ENCODE data around the gene BUB3. TPM values are rescaled to one million over a fixed set of nuclear protein-coding genes. Genes with fewer than 3 reads are reported as not detected.

BUB3 gene
- total RNA-seq, 4 donors from 2014 or later = 43.0 to 84.0 (median 49.2) TPM

GRCh38 chr10:123205041-123205440 is 50.8 kb downstream of the BUB3 start:
- in situ Hi-C loops (cut with MboI; ENCODE audit: low sequenced_read_pairs in 4 of 4) = no loop called here
- no peak overlapping the region for H3K4me3 ChIP-seq
- no peak for ATAC-seq

GRCh38 chr10:123212063-123212462 is 57.9 kb downstream of the BUB3 start:
- no peak for DNase-seq
- H3K27me3 ChIP-seq = no peaks in the 10 kb centered on the region
- H3K4me3 ChIP-seq = no peak overlapping the region
- H3K4me1 ChIP-seq = no peaks in the 10 kb centered on the region
- no peak overlapping the region for H3K27ac ChIP-seq
- H3K36me3 ChIP-seq = no peaks in the 10 kb centered on the region
- no peak for ATAC-seq
- TF ChIP-seq CTCF (IDR thresholded peaks at IDR 0.05 in 4 of 5, conservative IDR thresholded peaks at IDR 0.05 in 1 of 5) (no peak), POLR2A (IDR thresholded peaks at IDR 0.05) (no peak)
- intact Hi-C loops (cut with DNase I; ENCODE audit: low total_unique reads) (no loop called here), in situ Hi-C loops (cut with MboI; ENCODE audit: low sequenced_read_pairs in 4 of 4) (no loop called here)
- H3K9me3 ChIP-seq = peaks cover 0 to 4% (median 0%) of the 10 kb centered on the region in 3 donors

More at GRCh38 chr10:123205041-123205440, 50.8 kb downstream of the BUB3 start:
- Histone ChIP-seq H3K36me3 (no peaks in the 10 kb centered on the region), H3K9me3 (no peaks in the 10 kb centered on the region), H3K27me3 (no peaks in the 10 kb centered on the region), H3K27ac (no peak overlapping the region), H3K4me1 (no peaks in the 10 kb centered on the region)
- intact Hi-C loops (cut with DNase I; ENCODE audit: low total_unique reads) = no loop called here
- no peak for DNase-seq
- TF ChIP-seq CTCF (IDR thresholded peaks at IDR 0.05 in 4 of 5, conservative IDR thresholded peaks at IDR 0.05 in 1 of 5) (no peak), POLR2A (IDR thresholded peaks at IDR 0.05) (no peak)

- Histone ChIP-seq H3K4me3 (no peak overlapping the region), H3K4me1 (no peaks in the 10 kb centered on the region), H3K9me3 (peaks cover 0 to 4% (median 0%) of the 10 kb centered on the region in 3 donors), H3K27me3 (no peaks in the 10 kb centered on the region), H3K36me3 (no peaks in the 10 kb centered on the region), H3K27ac (no peak overlapping the region)
- TF ChIP-seq POLR2A (IDR thresholded peaks at IDR 0.05) (no peak), CTCF (IDR thresholded peaks at IDR 0.05 in 4 of 5, conservative IDR thresholded peaks at IDR 0.05 in 1 of 5) (no peak)
- no peak for DNase-seq
- in situ Hi-C loops (cut with MboI; ENCODE audit: low sequenced_read_pairs in 4 of 4) = no loop called here
- ATAC-seq = no peak
- intact Hi-C loops (cut with DNase I; ENCODE audit: low total_unique reads) = no loop called here
Measured at GRCh38 chr10:123212640-123213039, 58.4 kb downstream of the BUB3 start.

GRCh38 chr10:123213192-123213591 is 59.0 kb downstream of the BUB3 start:
- Histone ChIP-seq H3K36me3 (no peaks in the 10 kb centered on the region), H3K4me1 (no peaks in the 10 kb centered on the region), H3K27ac (no peak overlapping the region), H3K4me3 (no peak overlapping the region), H3K9me3 (peaks cover 0 to 4% (median 0%) of the 10 kb centered on the region in 3 donors), H3K27me3 (no peaks in the 10 kb centered on the region)
- intact Hi-C loops (cut with DNase I; ENCODE audit: low total_unique reads) (no loop called here), in situ Hi-C loops (cut with MboI; ENCODE audit: low sequenced_read_pairs in 4 of 4) (no loop called here)
- DNase-seq = no peak
- no peak for TF ChIP-seq CTCF (IDR thresholded peaks at IDR 0.05 in 4 of 5, conservative IDR thresholded peaks at IDR 0.05 in 1 of 5)
- no peak for TF ChIP-seq POLR2A (IDR thresholded peaks at IDR 0.05)
- no peak for ATAC-seq

Other genes with a start within 250 kb of the BUB3 start
- not detected for gene FAM24A, start 243.8 kb upstream of the BUB3 start, total RNA-seq
- gene C10orf88, start 200.2 kb upstream of the BUB3 start, total RNA-seq = 1 to 10 TPM; 4.2 to 9.6 (median 6.8) TPM
- 1 to 10 TPM; 2.2 to 7.0 (median 4.4) TPM for gene PSTK, start 174.0 kb upstream of the BUB3 start, total RNA-seq
- gene IKZF5, start 145.6 kb upstream of the BUB3 start, total RNA-seq = 10 to 100 TPM in 1 of 4 donors, 1 to 10 TPM in 3; 4.3 to 11.0 (median 7.7) TPM
- 10 to 100 TPM; 16.2 to 40.2 (median 22.0) TPM for gene ACADSB, start 145.4 kb upstream of the BUB3 start, total RNA-seq
- not detected for gene HMX3, start 18.4 kb upstream of the BUB3 start, total RNA-seq
- gene HMX2, start 6.3 kb upstream of the BUB3 start, total RNA-seq = not detected